A549 (cell line): ENCODE data around the gene BNC2.

ENCODE experiments used
- BCL3 ChIP-seq: fragments of >200 bp; sonication (Bioruptor Twin); formaldehyde crosslinking; IDR thresholded peaks from 3 replicates; pipeline ENCODE4 v1.6.1; 2016
- CTCF ChIP-seq: fragments of >200 bp; sonication (Bioruptor Twin); formaldehyde crosslinking; IDR thresholded peaks from 3 replicates; pipeline ENCODE4 v1.5.1; 2016
- EP300 ChIP-seq, 2 experiments: fragments of >200 bp; sonication (Bioruptor Twin); formaldehyde crosslinking; IDR thresholded peaks; 2 replicates in 1 of 2; 3 replicates in 1 of 2; pipeline ENCODE4 v1.6.1; 2016 to 2017
- GATA3 ChIP-seq: IDR thresholded peaks from 2 replicates; pipeline ENCODE4 v1.6.1; 2012; ENCODE audit warnings: borderline replicate concordance
- KDM1A ChIP-seq: fragments of 200-600 bp; sonication (generic); IDR thresholded peaks from 2 replicates; pipeline ENCODE4 v1.6.1; 2016; ENCODE audit warnings: low read depth, mild to moderate bottlenecking
- MAFK ChIP-seq: fragments of 450-650 bp; IDR thresholded peaks from 2 replicates; pipeline ENCODE4 v1.6.1; 2014; ENCODE audit not compliant: partially characterized antibody
- NPAS2 ChIP-seq: fragments of 250-450 bp; sonication (Bioruptor Pico); IDR thresholded peaks from 2 replicates; pipeline ENCODE4 v1.8.0; 2022; ENCODE audit warnings: mild to moderate bottlenecking, moderate library complexity, borderline replicate concordance
- NR3C1 ChIP-seq: fragments of >200 bp; sonication (Bioruptor Twin); formaldehyde crosslinking; IDR thresholded peaks from 3 replicates; pipeline ENCODE4 v1.6.1; 2017
- POLR2AphosphoS2 ChIP-seq: conservative IDR thresholded peaks from 2 replicates; pipeline ENCODE4 v1.6.1; 2012; ENCODE audit warnings: low read length, improper control_type of control experiment, inconsistent platforms
- SMC3 ChIP-seq: fragments of >200 bp; sonication (Bioruptor Twin); formaldehyde crosslinking; IDR thresholded peaks from 3 replicates; pipeline ENCODE4 v1.6.1; 2018; ENCODE audit warnings: inconsistent platforms
- ZSCAN20 ChIP-seq: fragments of 250-450 bp; sonication (Bioruptor Pico); IDR thresholded peaks from 2 replicates; pipeline ENCODE4 v1.8.0; 2022; ENCODE audit warnings: mild to moderate bottlenecking, moderate library complexity
- TF ChIP-seq, protein P1 (sequence below): IDR thresholded peaks from 2 replicates; pipeline ENCODE4 v1.6.1; 2012
- TF ChIP-seq, protein P2 (sequence below): IDR thresholded peaks from 2 replicates; pipeline ENCODE4 v1.6.1; 2012; ENCODE audit warnings: low read depth, borderline replicate concordance

DNA sequence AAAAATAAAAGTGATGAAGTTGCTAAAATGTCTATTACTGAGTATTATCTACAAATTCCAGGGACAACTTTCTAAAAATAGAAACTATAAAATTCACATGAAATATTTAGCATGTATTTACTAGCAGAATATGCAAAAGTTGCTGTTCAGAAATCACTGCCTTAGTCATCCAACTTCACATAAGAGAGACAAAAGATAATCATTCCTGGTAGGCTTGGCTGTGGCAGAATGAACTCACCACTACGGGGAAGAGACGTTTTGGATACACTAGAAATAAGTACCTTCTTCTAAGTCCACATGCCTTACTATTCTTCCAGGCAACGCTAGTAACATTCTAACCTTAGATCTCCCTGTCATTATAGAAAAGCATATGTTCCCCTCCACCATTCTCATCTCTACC, 272.2 kb downstream of the BNC2 start:
- TF ChIP-seq CTCF, result no peak
- TF ChIP-seq GATA3, result no peak
- TF ChIP-seq, protein P1, sequence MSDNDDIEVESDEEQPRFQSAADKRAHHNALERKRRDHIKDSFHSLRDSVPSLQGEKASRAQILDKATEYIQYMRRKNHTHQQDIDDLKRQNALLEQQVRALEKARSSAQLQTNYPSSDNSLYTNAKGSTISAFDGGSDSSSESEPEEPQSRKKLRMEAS, result no peak
- TF ChIP-seq, protein P2, sequence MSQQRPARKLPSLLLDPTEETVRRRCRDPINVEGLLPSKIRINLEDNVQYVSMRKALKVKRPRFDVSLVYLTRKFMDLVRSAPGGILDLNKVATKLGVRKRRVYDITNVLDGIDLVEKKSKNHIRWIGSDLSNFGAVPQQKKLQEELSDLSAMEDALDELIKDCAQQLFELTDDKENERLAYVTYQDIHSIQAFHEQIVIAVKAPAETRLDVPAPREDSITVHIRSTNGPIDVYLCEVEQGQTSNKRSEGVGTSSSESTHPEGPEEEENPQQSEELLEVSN, result no peak
- TF ChIP-seq KDM1A, result no peak
- TF ChIP-seq NR3C1, result no peak
- TF ChIP-seq SMC3, result no peak
- no peak for TF ChIP-seq NPAS2 (CRISPR knock-in tag)
- no peak for TF ChIP-seq MAFK
- TF ChIP-seq ZSCAN20 (CRISPR knock-in tag), result no peak
- no peak for TF ChIP-seq POLR2AphosphoS2
- no peak for TF ChIP-seq BCL3
- no peak for TF ChIP-seq EP300 (IDR thresholded peaks at IDR 0.05)
